Measurements from ENCODE around the gene TMEM143. TPM values are rescaled to one million over a fixed set of nuclear protein-coding genes. Genes with fewer than 3 reads are reported as not detected.

TMEM143 gene
- total RNA-seq, 1 experiment from 2014 or later, result 6.6 TPM

DNA sequence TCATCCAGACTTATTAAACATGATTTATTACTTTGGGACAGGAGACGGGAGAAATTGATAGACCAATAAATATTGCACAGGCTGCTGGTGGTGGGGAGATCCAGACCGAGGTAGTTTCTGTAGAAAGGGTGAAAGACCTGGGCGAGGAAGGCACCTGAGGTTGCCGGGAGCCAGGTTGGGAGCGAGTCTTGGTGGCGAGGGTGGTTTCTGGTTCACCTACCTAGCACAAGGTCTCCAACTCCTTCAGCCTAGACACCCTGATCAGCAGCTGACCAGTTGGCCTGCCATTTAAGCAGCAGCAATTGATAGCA is 31.4 kb downstream of the TMEM143 start:
- Histone ChIP-seq H3K4me3 (ENCODE audit: low read depth in 2 of 2, low read length in 2 of 2) (peak overlapping the region; percentile 42 to 66), H3K36me3 (ENCODE audit: control insufficient read depth, insufficient read depth, low read length) (no peaks in the 10 kb centered on the region), H3K9me3 (ENCODE audit: control insufficient read depth, insufficient read depth, low read depth, low read length) (no peaks in the 10 kb centered on the region), H3K27me3 (ENCODE audit: control insufficient read depth, insufficient read depth, low read length) (no peaks in the 10 kb centered on the region), H3K4me1 (ENCODE audit: control insufficient read depth, insufficient read depth, low read length) (peaks cover 7% of the 10 kb centered on the region), H3K27ac (ENCODE audit: low read length) (peak overlapping the region; percentile 67)
- intact Hi-C loops (cut with micrococcal nuclease; ENCODE audit: unreplicated experiment), result no loop called here
- no TSS peak for BruUV-seq (replicated peaks)
- TF ChIP-seq SIN3A (IDR thresholded peaks at IDR 0.05; ENCODE audit: borderline replicate concordance, insufficient read depth, low read depth, low read length) (no peak), POLR2AphosphoS5 (IDR thresholded peaks at IDR 0.05; ENCODE audit: low read depth, low read length) (no peak), TCF7L2 (IDR thresholded peaks at IDR 0.05; ENCODE audit: low read depth, low read length) (no peak)
- TF ChIP-seq, protein P1, sequence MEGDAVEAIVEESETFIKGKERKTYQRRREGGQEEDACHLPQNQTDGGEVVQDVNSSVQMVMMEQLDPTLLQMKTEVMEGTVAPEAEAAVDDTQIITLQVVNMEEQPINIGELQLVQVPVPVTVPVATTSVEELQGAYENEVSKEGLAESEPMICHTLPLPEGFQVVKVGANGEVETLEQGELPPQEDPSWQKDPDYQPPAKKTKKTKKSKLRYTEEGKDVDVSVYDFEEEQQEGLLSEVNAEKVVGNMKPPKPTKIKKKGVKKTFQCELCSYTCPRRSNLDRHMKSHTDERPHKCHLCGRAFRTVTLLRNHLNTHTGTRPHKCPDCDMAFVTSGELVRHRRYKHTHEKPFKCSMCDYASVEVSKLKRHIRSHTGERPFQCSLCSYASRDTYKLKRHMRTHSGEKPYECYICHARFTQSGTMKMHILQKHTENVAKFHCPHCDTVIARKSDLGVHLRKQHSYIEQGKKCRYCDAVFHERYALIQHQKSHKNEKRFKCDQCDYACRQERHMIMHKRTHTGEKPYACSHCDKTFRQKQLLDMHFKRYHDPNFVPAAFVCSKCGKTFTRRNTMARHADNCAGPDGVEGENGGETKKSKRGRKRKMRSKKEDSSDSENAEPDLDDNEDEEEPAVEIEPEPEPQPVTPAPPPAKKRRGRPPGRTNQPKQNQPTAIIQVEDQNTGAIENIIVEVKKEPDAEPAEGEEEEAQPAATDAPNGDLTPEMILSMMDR (IDR thresholded peaks at IDR 0.05), result no peak
- in situ Hi-C loops (cut with HindIII; ENCODE audit: low pct_unique_long_range_greater_than_20kb, low sequenced_read_pairs), result no loop called here
- ChIA-PET CTCF (interaction anchor here (0.7 to 2.3 kb wide), 2 partner anchors 12 to 18 kb away, joined by 3 to 20 read pairs; a partner anchor contains a TSS), POLR2A (interaction anchor here (0.9 kb wide), 1 partner anchor 9 kb away, joined by 4 read pairs; no protein-coding TSS in a partner anchor)
- ATAC-seq (no peak), DNase-seq (ENCODE audit: low read depth, low spot score) (no peak)

DNA sequence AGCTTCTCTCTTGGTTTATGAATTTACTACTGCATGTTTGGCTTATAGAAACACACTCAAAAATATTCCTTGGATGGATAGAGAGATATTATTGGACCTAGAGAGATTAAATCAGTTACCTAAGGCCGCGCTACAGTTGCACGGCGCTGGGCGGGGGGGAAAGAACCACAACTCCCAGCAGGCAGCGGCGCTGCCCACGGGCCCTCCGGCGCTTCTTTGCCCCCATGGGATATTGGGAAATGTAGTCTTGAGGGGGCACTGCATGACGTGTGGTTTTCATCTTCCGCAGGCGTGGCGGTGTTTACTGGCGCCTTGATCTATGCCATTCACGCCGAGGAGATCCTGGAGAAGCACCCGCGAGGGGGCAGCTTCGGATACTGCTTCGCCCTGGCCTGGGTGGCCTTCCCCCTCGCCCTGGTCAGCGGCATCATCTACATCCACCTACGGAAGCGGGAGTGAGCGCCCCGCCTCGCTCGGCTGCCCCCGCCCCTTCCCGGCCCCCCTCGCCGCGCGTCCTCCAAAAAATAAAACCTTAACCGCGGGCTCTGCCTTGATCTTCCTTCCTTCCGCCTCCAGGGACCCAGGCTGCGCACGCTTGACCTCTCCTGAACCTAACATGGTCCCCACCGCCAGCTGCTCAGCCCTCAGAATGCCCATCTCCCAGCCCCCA is 33.6 kb downstream of the TMEM143 start:
- CTCF ChIA-PET, result no interaction called here
- no peak for ATAC-seq

More for the DNA sequence above, 33.6 kb downstream of the TMEM143 start:
- POLR2A ChIA-PET, result no interaction called here
- no peaks in the 10 kb centered on the region for H3K9me3 ChIP-seq (ENCODE audit: control insufficient read depth, insufficient read depth, low read depth, low read length)
- peaks cover 7% of the 10 kb centered on the region for H3K4me1 ChIP-seq (ENCODE audit: control insufficient read depth, insufficient read depth, low read length)
- H3K27ac ChIP-seq (ENCODE audit: low read length), result no peak overlapping the region
- intact Hi-C loops (cut with micrococcal nuclease; ENCODE audit: unreplicated experiment) (no loop called here), in situ Hi-C loops (cut with HindIII; ENCODE audit: low pct_unique_long_range_greater_than_20kb, low sequenced_read_pairs) (no loop called here)
- no peak overlapping the region; a peak in 1 of 4 replicates for H3K4me3 ChIP-seq (ENCODE audit: low read depth in 2 of 2, low read length in 2 of 2)
- no TSS peak for BruUV-seq (replicated peaks)
- no peak for DNase-seq (ENCODE audit: low read depth, low spot score)
- no peaks in the 10 kb centered on the region for H3K36me3 ChIP-seq (ENCODE audit: control insufficient read depth, insufficient read depth, low read length)
- no peaks in the 10 kb centered on the region for H3K27me3 ChIP-seq (ENCODE audit: control insufficient read depth, insufficient read depth, low read length)
- TF ChIP-seq, protein P2, sequence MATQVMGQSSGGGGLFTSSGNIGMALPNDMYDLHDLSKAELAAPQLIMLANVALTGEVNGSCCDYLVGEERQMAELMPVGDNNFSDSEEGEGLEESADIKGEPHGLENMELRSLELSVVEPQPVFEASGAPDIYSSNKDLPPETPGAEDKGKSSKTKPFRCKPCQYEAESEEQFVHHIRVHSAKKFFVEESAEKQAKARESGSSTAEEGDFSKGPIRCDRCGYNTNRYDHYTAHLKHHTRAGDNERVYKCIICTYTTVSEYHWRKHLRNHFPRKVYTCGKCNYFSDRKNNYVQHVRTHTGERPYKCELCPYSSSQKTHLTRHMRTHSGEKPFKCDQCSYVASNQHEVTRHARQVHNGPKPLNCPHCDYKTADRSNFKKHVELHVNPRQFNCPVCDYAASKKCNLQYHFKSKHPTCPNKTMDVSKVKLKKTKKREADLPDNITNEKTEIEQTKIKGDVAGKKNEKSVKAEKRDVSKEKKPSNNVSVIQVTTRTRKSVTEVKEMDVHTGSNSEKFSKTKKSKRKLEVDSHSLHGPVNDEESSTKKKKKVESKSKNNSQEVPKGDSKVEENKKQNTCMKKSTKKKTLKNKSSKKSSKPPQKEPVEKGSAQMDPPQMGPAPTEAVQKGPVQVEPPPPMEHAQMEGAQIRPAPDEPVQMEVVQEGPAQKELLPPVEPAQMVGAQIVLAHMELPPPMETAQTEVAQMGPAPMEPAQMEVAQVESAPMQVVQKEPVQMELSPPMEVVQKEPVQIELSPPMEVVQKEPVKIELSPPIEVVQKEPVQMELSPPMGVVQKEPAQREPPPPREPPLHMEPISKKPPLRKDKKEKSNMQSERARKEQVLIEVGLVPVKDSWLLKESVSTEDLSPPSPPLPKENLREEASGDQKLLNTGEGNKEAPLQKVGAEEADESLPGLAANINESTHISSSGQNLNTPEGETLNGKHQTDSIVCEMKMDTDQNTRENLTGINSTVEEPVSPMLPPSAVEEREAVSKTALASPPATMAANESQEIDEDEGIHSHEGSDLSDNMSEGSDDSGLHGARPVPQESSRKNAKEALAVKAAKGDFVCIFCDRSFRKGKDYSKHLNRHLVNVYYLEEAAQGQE (IDR thresholded peaks at IDR 0.05; ENCODE audit: insufficient read depth in 1 of 2, low read depth in 2 of 2, low read length in 1 of 2), result no peak
- TF ChIP-seq SIN3A (IDR thresholded peaks at IDR 0.05; ENCODE audit: borderline replicate concordance, insufficient read depth, low read depth, low read length) (no peak), POLR2AphosphoS5 (IDR thresholded peaks at IDR 0.05; ENCODE audit: low read depth, low read length) (no peak), TCF7L2 (IDR thresholded peaks at IDR 0.05; ENCODE audit: low read depth, low read length) (no peak)
- TF ChIP-seq, protein P1 (IDR thresholded peaks at IDR 0.05), result no peak
